T-helper 1 cell treated with Interleukin-12 subunit alpha and Interleukin-12 subunit beta and Interleukin-4 antibody, amounts not matched to agents 30 ng/mL and 1 ng/mL, for 36 hours (primary cell): ENCODE results near the gene FGFR1OP2. TPM values are rescaled to one million over a fixed set of nuclear protein-coding genes. Genes with fewer than 3 reads are reported as not detected.

Experiments used
- intact Hi-C: fragments of 100-400 bp; cut with micrococcal nuclease; formaldehyde crosslinking; loops from one replicate; pipeline ENCODE4 v1.15.1; 2024
- total RNA-seq: library from RNA; stranded (reverse); gene quantifications from 2 replicates; pipeline ENCODE4 v1.2.3, GENCODE V29; 2022

Gene FGFR1OP2
- total RNA-seq, 1 donor from 2014 or later, result 77.6 TPM

- intact Hi-C loops, result no loop called here
These were observed 62.7 kb downstream of the FGFR1OP2 start for GRCh38 chr12:27000961-27001360.

- intact Hi-C loops, result no loop called here
These were observed 63.4 kb downstream of the FGFR1OP2 start for GRCh38 chr12:27001663-27002062.

- intact Hi-C loops, result no loop called here
These were observed 63.9 kb downstream of the FGFR1OP2 start for GRCh38 chr12:27002141-27002540.

DNA sequence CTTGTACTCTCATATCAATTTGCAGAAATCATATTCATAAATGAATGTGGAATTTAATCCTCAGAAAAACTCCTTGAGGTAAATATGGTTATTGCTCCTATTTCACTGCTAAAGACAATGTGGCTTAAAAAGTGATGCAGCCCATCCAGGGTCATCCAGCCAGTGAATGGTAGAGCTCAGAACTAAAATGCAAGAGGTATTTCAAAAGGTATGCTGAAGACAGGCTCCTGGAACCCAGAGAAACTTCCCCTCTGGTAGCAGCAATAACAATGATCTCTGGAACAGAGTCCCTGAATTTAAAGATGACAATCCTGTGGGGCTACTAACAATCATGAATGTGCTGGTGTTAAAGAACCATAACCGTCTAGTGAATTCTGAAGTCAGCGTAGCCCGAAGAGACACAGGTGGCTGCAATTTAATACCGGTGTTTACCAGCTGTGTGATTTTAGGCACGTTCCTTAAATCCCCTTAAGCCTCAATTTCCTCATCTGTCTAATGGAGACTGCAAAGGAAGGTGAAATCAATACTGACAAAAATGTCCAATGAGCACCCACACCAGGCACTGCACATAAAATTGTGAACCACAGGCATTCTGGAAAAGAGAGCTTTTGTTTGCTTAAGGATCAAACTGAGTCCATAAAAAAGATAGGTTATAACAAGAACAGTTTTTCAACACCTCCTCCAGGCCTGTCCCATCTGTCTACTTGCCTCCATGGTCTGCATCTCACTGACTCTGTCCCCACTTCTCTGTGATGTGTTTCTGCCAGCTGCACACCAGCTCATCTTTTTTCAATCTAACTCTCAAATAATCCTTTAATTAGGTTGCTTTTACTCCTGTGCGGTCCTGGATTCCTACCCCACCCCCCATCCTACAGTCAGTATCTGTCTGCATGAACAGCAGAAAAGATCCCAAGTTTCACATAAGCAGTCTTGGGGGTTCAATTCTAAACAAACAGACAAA is 65.4 kb downstream of the FGFR1OP2 start:
- intact Hi-C loops, result no loop called here

DNA sequence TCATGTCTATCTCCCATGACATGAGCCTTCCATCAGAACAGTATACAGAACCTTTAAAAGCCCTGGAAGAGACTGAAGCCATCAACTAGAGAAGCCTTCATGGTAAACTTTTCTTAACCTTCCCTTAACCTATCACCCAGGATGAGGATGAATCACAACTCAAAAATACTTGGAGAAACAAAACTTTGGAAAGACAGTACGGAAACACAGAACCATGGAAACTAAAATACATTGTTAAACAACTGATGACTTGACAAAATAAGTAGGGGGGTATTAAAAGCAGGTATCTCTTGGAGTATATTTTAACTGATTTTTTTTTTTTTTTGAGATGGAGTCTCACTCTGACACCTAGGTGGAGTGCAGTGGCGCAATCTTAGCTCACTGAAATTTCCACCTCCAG is 67.2 kb downstream of the FGFR1OP2 start:
- intact Hi-C loops, result no loop called here

DNA sequence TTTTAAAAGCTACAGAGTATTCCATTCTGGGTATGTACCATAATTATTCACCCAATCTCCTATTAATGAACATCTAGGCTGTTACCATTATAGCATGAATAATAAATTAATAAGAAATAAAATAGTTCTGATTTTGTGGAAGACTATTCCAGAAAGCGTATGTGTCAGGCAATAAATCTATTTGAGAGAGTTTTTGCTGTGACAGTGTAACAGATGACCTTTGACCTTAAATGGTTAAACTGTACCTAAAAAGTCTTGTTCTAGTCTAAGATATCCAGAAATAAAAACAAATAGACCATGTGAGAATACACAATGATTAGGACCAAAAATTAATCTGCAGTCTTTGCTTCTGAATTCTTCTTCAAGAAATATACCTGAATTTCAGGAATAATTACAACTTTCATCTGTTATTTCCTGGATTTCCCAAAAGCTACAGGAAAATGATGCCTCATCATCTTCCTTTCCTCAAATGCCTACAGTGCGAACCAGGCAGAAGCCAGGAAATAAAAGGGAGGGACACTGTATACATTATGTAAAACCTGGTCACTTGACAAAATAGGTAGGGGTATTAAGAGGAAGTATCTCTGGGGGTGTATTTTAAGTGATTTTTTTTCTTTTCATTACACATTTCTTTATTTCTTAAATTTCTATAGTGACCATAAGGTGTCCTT is 68.7 kb downstream of the FGFR1OP2 start:
- intact Hi-C loops, result no loop called here

- intact Hi-C loops, result no loop called here
These were observed 69.8 kb downstream of the FGFR1OP2 start for GRCh38 chr12:27008081-27008480.

- intact Hi-C loops, result loop anchor here (1.0 to 10.0 kb wide), 5 partner anchors 38 to 1955 kb away; partner anchors contain the start of gene CCDC91
These were observed 71.6 kb downstream of the FGFR1OP2 start for GRCh38 chr12:27009881-27010301.

DNA sequence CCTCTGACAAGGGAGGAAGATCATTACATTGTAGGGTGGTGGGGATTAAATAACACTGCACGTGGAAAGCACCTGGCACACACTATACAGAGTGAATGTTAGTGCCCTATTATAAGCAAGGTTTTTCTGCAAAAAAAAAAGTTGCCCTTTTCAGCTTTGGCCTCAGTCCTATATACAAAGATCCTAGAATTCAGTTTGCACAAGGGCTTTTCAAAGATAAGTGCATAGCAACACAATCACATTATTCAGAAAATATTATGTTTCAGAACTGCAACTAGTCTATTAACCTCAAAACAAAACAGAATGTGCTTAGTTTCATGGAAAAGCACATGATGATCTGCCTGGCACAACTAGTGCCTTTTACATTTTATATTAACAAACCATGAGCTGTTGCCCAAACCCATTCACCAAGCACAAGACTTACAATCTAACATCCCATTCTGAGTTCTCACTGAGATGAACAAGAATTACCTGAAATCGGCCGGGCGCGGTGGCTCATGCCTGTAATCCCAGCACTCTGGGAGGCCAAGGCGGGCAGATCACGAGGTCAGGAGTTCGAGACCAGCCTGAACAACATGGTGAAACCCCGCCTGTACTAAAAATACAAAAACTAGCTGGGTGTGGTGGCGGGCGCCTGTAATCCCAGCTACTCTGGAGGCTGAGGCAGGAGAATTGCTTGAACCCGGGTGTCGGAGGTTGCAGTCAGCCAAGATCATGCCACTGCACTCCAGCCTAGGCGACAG is 74.1 kb downstream of the FGFR1OP2 start:
- intact Hi-C loops, result loop anchor here (5.0 to 10.0 kb wide), 4 partner anchors 810 to 1958 kb away; partner anchors contain the start of gene CCDC91

DNA sequence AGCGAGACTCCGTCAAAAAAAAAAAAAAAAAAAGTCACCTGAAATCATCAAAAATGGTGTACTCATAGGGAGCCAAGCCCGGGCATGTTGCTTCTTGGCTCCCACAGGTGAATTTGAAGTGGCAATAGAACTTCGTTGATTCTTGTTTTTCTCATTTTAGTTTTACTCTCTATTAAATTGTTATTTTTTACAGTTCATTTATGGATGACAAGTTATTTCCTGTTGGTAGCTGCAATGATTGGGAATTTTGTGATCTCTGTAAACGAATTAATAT is 74.6 kb downstream of the FGFR1OP2 start:
- intact Hi-C loops, result loop anchor here (5.0 to 10.0 kb wide), 4 partner anchors 809 to 1958 kb away; partner anchors contain the start of gene CCDC91

GRCh38 chr12:27013611-27014084 is 75.4 kb downstream of the FGFR1OP2 start:
- intact Hi-C loops, result loop anchor here (1.0 to 10.0 kb wide), 15 partner anchors 9 to 1959 kb away; partner anchors contain the start of genes CCDC91, FGFR1OP2, ITPR2 and MED21

- intact Hi-C loops, result loop anchor here (1.0 to 10.0 kb wide), 15 partner anchors 8 to 1959 kb away; partner anchors contain the start of genes CCDC91, FGFR1OP2, ITPR2 and MED21
These were observed 76.0 kb downstream of the FGFR1OP2 start, which contains the start of gene TM7SF3 for GRCh38 chr12:27014085-27014858. Gene TM7SF3 (minus strand): TSS chr12:27014384. CDS start chr12:27014168, 216 bp downstream.

GRCh38 chr12:27014859-27015729 is 76.8 kb downstream of the FGFR1OP2 start:
- intact Hi-C loops, result loop anchor here (1.0 to 10.0 kb wide), 20 partner anchors 7 to 1960 kb away; partner anchors contain the start of genes CCDC91, FGFR1OP2, ITPR2 and MED21

GRCh38 chr12:27015730-27016076 is 77.4 kb downstream of the FGFR1OP2 start:
- intact Hi-C loops, result loop anchor here (1.0 to 10.0 kb wide), 6 partner anchors 25 to 1961 kb away; a partner anchor contains a TSS

Other genes with a start within 250 kb of the FGFR1OP2 start
- gene ITPR2, start 105.3 kb upstream of the FGFR1OP2 start, total RNA-seq, result 47.9 and 60.9 TPM in 2 replicates
- gene INTS13, start 489 bp upstream of the FGFR1OP2 start, total RNA-seq, result 37.4 and 37.7 TPM in 2 replicates
- gene TM7SF3, start 75.9 kb downstream of the FGFR1OP2 start, total RNA-seq, result 54.1 and 66.3 TPM in 2 replicates
- 38.4 and 46.5 TPM in 2 replicates for gene MED21, start 84.1 kb downstream of the FGFR1OP2 start, total RNA-seq
- not detected in 2 replicates for gene C12orf71, start 144.1 kb downstream of the FGFR1OP2 start, total RNA-seq